SU-DHL-6 (cell line): ENCODE measurements around the gene FRMD3.

ENCODE experiments used
- H2AFZ ChIP-seq: fragments of 200-600 bp; sonication (generic); 2 replicates; pipeline ENCODE4 v1.6.1; 2014; ENCODE audit warnings: low read depth, mild to moderate bottlenecking, moderate library complexity, mixed read lengths, antibody characterized with exemption, low read length; ENCODE audit not compliant: severe bottlenecking
- H3F3A ChIP-seq: fragments of 200-600 bp; shearing (Covaris generic); 2 replicates; pipeline ENCODE4 v1.6.0; 2016; ENCODE audit warnings: antibody characterized with exemption, mild to moderate bottlenecking; ENCODE audit not compliant: insufficient read depth
- H3K27ac ChIP-seq: fragments of 200-600 bp; sonication (generic); 2 replicates; pipeline ENCODE4 v1.5.1; 2016; ENCODE audit warnings: low read depth, mild to moderate bottlenecking, low read length, moderate library complexity, mixed read lengths
- H3K27me3 ChIP-seq: fragments of 200-600 bp; sonication (generic), shearing (Covaris generic); 2 replicates; pipeline ENCODE4 v1.6.0; 2014; ENCODE audit warnings: mild to moderate bottlenecking, low read length
- H3K36me3 ChIP-seq: fragments of 200-600 bp; sonication (generic); 2 replicates; pipeline ENCODE4 v1.6.1; 2014; ENCODE audit warnings: mild to moderate bottlenecking, low read length, mixed read lengths
- H3K4me2 ChIP-seq: fragments of 300-600, 200-600 bp; shearing (Covaris generic), sonication (generic); 2 replicates; pipeline ENCODE4 v1.6.0; 2014; ENCODE audit warnings: low read length, low read depth, mild to moderate bottlenecking; ENCODE audit not compliant: poor library complexity, severe bottlenecking
- H3K4me3 ChIP-seq: fragments of 200-600 bp; sonication (generic); 2 replicates; pipeline ENCODE4 v1.5.1; 2014; ENCODE audit warnings: antibody characterized with exemption, low read length, mild to moderate bottlenecking, mixed read lengths; ENCODE audit not compliant: insufficient read depth, poor library complexity, severe bottlenecking
- H3K79me2 ChIP-seq: fragments of 200-600 bp; sonication (generic); 2 replicates; pipeline ENCODE4 v1.6.1; 2014; ENCODE audit warnings: mild to moderate bottlenecking, low read length, moderate library complexity; ENCODE audit not compliant: insufficient read depth
- H3K9ac ChIP-seq: fragments of 200-600 bp; sonication (generic); 2 replicates; pipeline ENCODE4 v1.7.0; 2014; ENCODE audit warnings: mild to moderate bottlenecking, low read length
- H3K9me2 ChIP-seq: fragments of 200-600 bp; sonication (generic); replicated peaks from 2 replicates; pipeline ENCODE4 v1.6.1; 2014; ENCODE audit warnings: low read length; ENCODE audit not compliant: insufficient read depth
- H3K9me3 ChIP-seq: fragments of 200-600 bp; sonication (generic); 2 replicates; pipeline ENCODE4 v1.6.1; 2014; ENCODE audit warnings: low read length, mixed read lengths; ENCODE audit not compliant: insufficient read depth
- H4K20me1 ChIP-seq: fragments of 200-600 bp; sonication (generic); 2 replicates; pipeline ENCODE4 v1.6.1; 2014; ENCODE audit warnings: low read depth, mild to moderate bottlenecking, antibody characterized with exemption, low read length, moderate library complexity, mixed read lengths
- EZH2phosphoT487 ChIP-seq: fragments of 200-600 bp; sonication (generic), shearing (Covaris generic); conservative IDR thresholded peaks from 2 replicates; pipeline ENCODE4 v1.6.1; 2018; ENCODE audit warnings: mild to moderate bottlenecking, antibody characterized with exemption, low read length, moderate library complexity, mixed read lengths
- TF ChIP-seq, protein P1 (sequence below): fragments of 200-600 bp; sonication (generic); IDR thresholded peaks from one replicate; pipeline ENCODE4 v1.5.1; 2017; ENCODE audit warnings: antibody characterized with exemption, mild to moderate bottlenecking, low read length, moderate library complexity; ENCODE audit not compliant: insufficient read depth, poor library complexity, severe bottlenecking

FRMD3 gene

GRCh38 chr9:83234541-83234940, 303.7 kb downstream of the FRMD3 start:
- Histone ChIP-seq H3F3A (no peaks in the 10 kb centered on the region), H4K20me1 (no peaks in the 10 kb centered on the region), H3K4me2 (no peak overlapping the region), H3K79me2 (no peaks in the 10 kb centered on the region), H3K36me3 (no peaks in the 10 kb centered on the region), H3K27ac (no peak overlapping the region), H3K9me3 (no peaks in the 10 kb centered on the region), H3K9me2 (no peaks in the 10 kb centered on the region), H3K27me3 (no peaks in the 10 kb centered on the region), H2AFZ (no peak overlapping the region), H3K9ac (no peak overlapping the region), H3K4me3 (no peak overlapping the region)
- TF ChIP-seq, protein P1, sequence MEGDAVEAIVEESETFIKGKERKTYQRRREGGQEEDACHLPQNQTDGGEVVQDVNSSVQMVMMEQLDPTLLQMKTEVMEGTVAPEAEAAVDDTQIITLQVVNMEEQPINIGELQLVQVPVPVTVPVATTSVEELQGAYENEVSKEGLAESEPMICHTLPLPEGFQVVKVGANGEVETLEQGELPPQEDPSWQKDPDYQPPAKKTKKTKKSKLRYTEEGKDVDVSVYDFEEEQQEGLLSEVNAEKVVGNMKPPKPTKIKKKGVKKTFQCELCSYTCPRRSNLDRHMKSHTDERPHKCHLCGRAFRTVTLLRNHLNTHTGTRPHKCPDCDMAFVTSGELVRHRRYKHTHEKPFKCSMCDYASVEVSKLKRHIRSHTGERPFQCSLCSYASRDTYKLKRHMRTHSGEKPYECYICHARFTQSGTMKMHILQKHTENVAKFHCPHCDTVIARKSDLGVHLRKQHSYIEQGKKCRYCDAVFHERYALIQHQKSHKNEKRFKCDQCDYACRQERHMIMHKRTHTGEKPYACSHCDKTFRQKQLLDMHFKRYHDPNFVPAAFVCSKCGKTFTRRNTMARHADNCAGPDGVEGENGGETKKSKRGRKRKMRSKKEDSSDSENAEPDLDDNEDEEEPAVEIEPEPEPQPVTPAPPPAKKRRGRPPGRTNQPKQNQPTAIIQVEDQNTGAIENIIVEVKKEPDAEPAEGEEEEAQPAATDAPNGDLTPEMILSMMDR: no peak
- TF ChIP-seq EZH2phosphoT487: no peak

DNA sequence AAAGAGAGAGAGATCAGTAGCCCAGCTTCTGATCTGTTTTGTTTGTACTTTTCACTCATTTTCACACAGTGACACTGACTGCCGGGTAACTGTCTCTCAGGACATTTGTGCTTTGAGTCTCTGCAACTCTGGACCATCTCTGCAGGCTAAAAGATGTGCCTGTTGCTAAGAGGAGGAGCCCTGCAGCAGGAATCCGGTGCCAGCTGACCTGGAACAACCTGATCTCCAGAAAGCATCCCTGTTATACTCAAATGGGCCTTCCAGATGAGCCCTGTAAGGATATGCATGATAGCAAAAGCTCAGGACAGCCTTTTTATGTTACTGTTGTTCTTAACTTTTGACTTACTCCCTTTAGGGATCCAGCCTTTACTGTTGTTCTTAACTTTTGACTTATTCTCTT, 304.6 kb downstream of the FRMD3 start:
- H3F3A ChIP-seq: no peaks in the 10 kb centered on the region
- no peaks in the 10 kb centered on the region for H3K36me3 ChIP-seq
- H3K79me2 ChIP-seq: no peaks in the 10 kb centered on the region
- no peaks in the 10 kb centered on the region for H3K27me3 ChIP-seq
- H3K27ac ChIP-seq: no peak overlapping the region
- TF ChIP-seq EZH2phosphoT487: no peak
- TF ChIP-seq, protein P1: no peak
- no peaks in the 10 kb centered on the region for H4K20me1 ChIP-seq
- no peak overlapping the region for H3K4me3 ChIP-seq
- no peaks in the 10 kb centered on the region for H3K9me2 ChIP-seq
- H3K9me3 ChIP-seq: no peaks in the 10 kb centered on the region
- no peak overlapping the region for H2AFZ ChIP-seq
- no peak overlapping the region for H3K9ac ChIP-seq
- no peak overlapping the region for H3K4me2 ChIP-seq

- H2AFZ ChIP-seq: no peak overlapping the region
These were observed 307.2 kb downstream of the FRMD3 start for GRCh38 chr9:83231039-83231438.

More at GRCh38 chr9:83231039-83231438, 307.2 kb downstream of the FRMD3 start:
- Histone ChIP-seq H3F3A (no peaks in the 10 kb centered on the region), H3K36me3 (no peaks in the 10 kb centered on the region), H3K4me2 (no peak overlapping the region), H3K9ac (no peak overlapping the region), H3K27me3 (no peaks in the 10 kb centered on the region), H3K9me2 (no peaks in the 10 kb centered on the region), H3K4me3 (no peak overlapping the region), H3K79me2 (no peaks in the 10 kb centered on the region), H4K20me1 (no peaks in the 10 kb centered on the region), H3K9me3 (no peaks in the 10 kb centered on the region), H3K27ac (no peak overlapping the region)
- TF ChIP-seq, protein P1: no peak
- TF ChIP-seq EZH2phosphoT487: no peak
